HG02852 (cell line): ENCODE data around the gene SUDS3.
"Not testable (repeated sequence)": the region's sequence is repeated elsewhere in the genome, so short reads cannot be mapped to it uniquely, and the experiment has no call there.

ENCODE experiments used
- ATAC-seq: cut with Tn5 transposase; IDR thresholded peaks from one replicate; pipeline ENCODE4 v1.9.1; 2021; ENCODE audit warnings: mild to moderate bottlenecking, moderate library complexity; ENCODE audit not compliant: unreplicated experiment

The SUDS3 gene

DNA sequence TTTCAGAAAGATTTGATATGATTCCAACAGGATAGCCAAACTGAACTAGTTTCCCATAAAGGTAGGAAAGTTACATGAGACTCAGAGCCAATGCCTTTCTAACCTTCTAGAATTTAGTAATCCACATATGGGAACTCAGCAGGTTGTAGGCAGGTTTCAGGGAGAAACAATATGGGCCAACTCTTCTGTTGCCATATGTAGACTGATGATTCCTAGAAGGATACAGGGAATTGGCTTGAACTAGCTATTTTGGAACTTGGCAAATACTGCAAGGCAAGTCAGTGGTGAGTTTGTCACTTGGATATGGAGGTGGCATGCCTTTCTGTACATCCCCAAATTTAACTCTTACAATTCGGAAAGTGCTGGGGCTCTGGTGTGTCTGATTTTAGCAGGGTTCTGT, 15.5 kb downstream of the SUDS3 start:
- no peak for ATAC-seq

DNA sequence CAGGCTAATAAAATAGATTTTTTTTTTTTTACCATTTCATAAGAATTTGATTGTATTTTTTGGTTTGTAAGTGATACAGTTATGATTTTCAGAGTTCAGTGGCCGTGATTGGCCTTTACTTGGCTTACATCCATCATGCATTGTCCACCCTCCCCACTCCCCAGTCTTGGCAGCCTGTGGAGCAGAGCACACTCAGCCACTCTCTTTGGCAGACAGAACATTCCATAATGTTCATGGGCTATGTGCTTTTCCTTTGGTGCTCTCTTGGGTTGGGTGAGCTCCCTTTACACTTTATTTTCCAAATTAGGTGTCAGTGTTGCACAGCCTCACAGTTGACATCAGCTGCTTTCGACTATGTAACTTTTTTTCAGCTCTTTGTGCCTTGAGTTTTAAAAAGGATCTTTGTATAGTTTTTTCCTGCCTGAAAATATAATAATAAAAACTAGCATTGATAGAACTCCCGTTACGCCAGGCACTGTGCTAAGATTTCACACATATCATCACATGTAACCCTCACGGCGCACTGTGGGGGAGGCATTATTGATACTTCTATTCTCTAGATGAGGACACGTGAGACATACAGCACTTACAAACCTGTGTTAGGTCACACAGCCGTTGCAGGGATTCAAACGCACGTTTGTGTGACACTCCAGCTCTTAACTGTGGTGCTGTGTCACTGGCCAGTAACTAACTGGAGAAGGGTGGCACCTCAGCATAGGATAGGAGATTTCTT, 21.5 kb downstream of the SUDS3 start:
- no peak for ATAC-seq

DNA sequence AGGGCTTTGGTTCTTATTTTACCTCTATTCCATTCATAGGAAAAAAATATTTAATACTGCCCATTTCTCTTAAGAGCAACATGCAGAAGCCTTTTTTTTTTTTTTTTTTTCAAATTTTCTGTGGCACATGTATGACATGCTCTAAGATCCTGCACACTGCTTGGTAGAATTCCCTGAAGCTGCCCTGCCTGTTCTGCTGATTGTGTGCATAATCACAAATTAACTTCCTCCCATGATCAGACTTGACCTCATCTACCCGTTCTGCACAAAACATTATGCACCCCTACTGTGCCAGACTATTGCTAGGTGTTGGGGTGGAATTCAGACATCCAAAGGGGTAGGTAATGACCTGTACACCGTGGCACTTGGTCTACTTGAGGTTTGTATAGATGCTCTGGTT, 22.2 kb downstream of the SUDS3 start:
- ATAC-seq, result no peak

DNA sequence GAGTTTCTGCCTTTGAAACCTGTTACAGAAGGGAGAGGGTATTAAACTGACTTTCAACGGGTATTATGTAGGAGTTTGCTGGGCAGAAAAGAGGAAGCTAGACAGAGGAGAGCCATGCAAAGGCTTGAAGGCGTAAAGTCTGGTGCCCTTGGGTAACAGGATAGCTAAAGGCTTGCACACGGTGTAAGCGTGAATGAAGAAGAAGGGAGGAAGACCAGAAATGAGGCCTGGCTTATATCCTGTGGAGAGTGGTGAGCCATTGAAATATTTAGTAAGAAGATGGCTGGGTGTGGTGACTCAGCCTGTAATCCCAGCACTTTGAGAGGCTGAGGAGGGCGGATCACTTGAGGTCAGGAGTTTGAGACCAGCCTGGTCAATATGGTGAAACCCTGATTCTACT, 22.6 kb downstream of the SUDS3 start:
- no peak for ATAC-seq

DNA sequence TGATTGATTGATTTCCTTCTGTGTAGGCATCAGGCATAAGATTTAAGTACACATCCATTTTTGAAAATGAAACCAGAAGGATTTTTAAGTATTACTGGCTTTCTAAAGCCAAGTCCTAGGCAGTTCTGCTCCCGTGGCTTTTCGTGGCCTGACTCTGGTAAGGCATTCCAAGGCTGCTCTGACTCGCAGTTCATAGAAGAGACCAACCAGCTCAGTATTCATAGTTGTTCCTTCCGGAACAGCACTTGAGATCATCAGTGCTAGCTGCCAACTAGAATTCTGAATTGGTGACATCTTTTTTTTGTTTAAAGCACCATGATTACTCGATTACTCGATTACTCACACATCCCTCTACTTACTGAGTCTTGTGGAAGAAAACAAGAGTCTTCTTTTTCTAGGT, 25.9 kb downstream of the SUDS3 start:
- no peak for ATAC-seq

DNA sequence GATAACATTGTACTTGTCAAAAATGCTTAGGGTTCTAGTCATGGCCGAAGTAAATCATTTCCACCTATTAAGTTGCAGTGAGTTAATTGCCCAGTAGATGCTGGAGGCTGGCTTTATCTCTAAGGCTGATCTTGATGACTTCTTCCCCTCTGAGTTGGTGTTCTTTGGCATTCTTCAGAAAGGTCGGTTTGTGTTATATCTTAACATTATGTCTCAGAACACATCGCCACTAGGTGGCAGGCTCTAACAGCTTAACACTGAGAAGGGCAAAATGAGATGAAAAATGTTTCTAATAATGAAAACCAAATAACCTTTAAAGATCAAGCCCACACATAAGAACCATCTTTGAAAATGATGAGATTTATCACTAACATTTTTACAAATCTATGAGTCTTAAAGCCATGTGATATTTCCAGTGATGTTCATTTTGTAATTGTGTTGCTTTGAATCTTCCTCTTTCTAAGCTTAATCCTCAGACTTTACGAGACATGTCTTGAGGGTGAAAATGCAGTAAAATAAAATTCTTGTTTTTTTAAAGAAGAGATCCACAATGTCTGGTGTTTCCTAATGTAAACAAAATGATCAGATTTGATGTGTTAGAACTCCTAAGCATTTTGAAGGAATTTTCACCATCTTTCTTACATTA, 28.6 kb downstream of the SUDS3 start:
- no peak for ATAC-seq

DNA sequence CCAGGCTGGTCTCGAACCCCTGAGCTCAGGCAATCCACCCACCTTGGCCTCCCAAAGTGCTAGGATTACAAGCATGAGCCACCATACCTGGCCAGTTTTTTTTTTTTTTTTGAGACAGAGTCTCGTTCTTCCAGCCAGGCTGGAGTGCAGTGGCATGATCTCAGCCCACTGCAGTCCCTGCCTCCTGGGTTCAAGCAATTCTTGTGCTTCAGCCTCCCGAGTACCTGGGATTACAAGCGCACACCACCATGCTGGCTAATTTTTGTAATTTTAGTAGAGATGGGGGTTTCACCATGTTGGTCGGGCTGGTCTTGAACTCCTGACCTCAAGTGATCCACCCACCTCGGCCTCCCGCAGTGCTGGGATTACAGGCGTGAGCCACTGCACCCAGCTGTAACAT, 31.9 kb downstream of the SUDS3 start:
- ATAC-seq, result not testable (repeated sequence)

DNA sequence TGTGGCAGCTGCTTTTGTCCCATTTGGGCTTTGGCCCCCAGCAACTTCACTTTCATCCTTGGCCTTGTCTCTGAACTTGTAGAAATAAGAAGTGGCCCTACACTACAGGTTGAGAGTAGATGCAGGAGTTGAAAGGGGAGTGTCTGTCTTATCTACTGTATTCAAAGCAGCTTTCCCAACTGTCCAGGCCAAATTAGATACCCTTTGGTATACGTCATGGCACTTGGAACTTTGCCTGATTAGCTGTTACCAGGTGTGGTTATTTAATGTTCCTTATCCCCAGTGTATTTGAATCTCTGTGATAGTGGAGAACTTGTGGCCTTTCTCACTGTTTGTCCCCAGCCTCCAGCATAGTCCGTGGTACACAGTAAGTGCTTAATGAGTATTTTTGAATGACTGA, 33.5 kb downstream of the SUDS3 start:
- ATAC-seq, result no peak

DNA sequence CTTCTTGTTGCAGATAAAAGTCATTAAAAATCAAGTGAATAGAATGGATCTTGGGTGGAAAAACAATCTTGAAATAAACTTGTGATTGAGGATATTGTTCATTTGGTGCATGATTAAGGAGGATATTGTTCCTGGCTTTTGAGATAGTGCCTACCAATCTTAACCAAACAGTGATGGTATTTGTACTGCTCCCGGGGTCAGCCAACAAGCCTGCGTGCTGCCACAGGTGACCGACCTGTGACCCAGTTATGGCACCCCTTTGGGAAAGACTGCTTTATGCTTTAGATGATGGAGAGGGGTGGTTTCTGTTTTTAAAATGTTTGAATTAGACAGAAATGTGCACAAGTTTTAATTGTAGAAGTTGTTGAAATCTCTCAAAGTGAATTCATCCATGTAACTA, 41.6 kb downstream of the SUDS3 start:
- no peak for ATAC-seq

DNA sequence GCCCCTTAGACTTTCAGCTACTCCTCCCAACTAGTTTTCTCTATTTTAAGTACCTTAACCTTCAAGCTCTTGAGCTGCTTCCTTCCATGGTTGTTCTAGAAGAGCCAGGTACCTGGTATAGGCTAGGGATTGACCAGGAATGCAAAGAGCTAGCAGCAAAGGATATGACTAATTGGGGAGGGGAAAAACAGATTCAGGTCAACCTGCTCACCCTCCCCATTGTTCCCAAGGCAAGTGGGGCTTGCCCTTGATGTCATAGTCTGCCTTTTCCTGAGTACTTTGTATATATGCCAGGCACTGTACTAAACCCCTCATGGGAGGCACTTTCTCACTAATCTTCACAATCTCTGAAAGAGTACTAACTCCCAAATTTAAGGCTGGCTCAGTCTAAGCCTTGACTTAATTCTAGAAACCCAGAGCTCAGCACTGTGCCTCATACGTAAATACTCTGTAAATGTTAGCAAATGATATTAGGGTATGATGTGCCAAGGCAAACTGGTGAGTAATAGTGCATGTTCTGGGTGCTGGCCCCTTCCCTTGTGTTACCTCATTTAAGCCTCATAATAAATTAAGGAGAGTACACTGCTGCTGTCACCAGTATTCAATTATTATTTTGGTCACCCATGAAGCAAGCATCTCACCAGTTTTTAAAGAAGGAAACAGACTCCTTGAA, 42.2 kb downstream of the SUDS3 start:
- ATAC-seq, result no peak

DNA sequence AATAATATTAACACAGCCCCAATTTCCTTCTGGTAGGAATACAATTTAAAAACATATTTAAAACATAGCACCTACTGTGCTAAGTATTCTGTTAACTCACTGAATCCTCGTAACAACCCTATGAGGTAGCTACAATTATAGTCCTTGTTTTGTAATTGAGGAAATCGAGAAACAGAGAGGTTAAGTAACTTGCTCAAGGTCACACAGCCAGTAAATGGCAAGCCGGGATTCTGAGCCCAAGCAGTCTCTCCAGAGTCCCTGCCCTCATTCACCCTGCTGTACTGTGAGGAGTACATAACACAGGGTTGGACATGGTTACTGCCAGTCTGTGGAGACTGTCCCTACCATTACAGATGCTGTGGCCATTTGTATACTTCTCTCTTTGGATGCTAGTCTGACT, 44.3 kb downstream of the SUDS3 start:
- ATAC-seq, result no peak

DNA sequence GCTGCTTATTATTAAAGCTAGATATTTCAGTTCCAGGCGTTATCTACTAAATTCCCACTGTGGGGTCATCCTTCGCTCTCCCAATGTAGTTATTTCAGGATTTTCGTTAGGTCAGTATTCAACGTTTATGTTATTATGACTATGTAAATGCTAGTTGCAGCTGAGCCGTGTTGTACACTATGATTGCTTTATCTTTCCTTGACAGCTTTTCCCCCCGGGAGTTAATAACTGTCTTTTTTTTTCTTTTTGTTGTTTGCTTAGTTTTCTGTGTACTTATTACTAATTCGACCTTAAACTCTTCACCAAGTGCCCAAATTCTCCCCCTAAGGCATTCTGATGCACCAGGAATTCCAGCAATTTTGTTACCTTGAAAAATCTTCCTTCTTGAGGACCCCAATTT, 48.5 kb downstream of the SUDS3 start:
- no peak for ATAC-seq

DNA sequence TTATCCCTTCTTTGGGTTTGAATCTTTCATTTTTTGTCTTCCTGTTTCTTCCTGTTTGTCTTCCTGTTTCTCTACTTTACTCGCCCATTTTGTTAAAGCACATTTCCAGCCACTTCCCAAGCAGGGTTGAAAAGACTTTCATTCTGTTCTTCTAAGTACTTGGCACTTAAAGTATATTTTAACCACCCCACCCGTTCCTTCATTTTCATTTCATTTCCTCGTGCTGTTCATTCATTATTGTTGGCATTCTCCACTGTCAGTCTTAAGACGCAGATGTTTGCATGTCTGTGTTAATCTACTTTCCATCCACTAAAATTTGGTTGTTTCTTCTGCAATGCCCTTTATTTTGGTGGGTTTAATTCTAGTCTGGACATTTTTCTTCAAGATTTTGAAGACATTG, 49.0 kb downstream of the SUDS3 start:
- ATAC-seq, result no peak

DNA sequence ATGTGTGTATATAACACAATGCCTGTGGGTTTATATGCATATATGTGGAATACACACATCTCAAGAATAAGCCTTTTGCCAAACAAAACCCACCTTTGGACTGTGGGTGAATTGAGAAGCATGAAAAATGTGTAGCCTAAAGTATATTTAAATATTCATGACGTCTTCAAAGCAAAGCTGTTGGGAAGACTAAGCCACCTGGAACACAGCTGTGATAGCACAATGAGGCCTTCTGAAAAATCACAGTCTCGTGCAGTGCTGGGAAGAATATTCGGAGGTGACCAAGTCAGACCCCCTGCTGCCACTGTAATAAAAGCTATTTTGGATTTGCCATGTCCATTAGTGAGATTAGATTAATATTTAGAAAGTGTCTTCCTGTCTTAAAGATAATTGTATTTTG, 51.5 kb downstream of the SUDS3 start:
- no peak for ATAC-seq

DNA sequence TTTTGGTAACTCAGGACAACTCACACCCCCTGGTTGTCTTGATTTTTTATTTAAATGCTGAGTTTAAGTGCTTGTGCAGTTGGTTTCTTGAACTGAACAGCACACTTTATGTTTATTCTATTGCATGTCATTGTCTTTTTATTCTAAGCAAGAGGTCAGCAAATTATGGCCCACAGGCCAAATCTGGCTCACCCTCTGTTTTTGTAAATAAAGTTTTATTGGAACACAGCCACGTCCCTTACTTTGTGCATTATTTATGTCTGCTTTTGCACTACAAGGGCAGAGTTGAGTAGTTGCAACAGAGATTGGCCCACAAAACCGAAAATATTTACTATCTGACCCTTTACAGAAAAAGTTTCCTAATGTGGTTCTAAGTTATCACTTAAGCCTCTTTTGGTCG, 52.3 kb downstream of the SUDS3 start:
- no peak for ATAC-seq

DNA sequence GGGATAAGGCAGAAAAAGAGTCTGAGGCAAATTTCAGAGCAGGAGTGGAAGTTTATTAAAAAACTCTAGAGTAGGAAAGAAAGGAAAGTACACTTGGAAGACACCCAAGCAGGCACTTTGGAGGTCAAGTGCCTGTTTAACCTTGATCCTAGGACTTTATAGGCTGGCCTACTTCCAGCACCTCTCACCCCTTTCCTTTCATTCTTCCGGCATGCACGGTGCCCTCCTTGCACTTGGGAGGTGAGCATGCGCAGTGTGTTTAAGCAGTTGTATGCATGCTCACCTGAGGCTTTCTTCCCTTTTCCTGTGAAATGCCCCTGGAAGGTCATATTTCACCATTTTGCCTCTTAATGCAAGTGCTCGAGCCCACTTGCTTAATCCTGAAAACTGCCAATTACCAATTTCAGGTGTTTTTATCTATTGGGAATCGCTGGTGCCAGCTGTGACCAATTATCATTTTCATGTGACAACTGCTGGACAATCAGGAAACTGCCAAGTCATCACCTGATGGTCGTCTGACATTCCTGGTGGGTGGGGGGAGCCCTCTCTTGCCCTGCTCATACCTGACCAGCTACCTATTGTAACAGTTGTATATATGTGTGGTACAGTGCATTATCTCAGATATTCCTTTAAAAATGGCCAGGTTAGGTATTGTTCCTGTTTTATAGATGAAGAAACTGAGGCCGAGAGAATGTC, 53.5 kb downstream of the SUDS3 start:
- ATAC-seq, result no peak

DNA sequence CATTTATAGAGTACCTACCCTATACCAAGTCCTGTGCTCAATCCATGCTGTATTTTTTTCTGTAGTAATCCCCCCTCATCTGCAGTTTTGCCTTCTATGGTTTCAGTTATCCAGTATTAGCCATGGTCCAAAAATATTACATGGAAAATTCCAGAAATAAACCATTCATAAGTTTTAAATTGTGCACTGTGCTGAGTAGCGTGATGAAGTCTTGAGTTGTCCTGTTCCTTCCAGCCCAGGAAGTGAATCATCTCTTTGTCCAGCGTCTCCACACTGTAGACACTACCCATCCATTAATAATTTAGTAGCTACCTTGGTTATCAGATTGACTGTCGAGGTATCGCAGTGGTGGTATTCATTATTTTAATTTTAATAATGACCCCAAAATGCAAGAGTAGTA, 54.2 kb downstream of the SUDS3 start:
- ATAC-seq, result no peak

DNA sequence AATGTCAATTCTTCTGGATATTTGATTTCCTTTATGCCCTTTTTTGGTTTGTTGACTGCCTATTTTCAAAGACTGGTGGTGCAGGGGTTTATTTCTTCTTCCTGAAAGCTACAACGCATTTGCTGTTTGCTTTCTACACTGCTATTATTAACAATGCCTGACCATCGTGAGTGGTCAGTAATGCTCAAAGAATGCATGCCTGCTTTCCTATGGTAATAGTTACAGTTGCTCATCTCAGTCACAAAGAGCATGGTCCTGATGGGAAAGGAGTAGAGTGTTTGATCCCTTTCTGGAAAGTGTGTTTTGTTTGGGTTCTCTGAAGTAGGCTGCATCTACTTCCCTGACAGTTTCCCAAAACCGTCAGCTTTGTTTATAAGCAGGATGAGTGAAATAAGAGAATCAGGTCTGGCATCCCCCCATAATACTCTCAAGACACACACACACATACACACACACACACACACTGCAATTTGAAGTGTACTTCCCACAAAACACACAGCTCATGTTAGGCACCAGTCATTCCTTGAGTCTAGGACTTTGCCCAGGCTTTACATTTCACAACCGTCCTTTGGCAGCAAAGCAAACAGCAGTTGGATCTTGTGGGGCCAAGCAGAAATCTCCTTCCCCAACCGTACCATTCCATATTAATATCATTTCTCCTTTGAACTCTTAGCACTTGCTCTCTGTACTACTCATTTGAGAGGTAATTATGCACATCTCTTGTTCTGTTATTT, 56.6 kb downstream of the SUDS3 start:
- ATAC-seq, result no peak

DNA sequence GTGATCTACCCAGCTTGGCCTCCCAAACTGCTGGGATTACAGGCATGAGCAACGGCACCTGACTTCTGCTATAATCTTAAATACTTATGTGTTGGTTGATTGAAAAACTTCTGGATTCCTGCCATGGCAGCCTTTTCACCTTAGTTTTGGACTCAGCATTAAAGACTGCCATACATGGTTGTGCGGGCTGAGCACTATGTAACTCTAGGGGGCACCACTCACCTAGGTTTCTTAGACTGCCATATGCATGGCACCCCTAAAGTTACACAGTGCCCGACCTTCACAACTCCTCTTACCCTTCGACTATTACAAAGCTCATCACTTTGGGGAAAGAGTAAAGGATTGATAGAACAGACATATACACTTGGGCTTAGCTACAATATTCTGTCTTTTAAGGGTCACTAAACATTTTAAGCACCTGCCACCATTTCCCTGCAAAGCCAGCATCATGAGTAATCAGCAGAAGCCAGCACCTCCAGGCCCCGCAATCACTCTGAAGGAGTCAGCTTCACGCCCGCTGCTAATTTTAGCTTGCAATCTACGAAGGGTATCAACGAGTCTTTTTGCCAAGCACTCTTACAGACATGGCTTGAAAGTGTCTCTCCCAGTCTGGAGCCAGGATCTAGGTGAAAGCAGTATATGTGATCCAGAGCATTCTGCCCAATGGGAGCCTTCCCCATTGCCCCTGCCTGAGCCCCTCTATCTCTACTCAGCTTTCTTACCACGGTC, 59.8 kb downstream of the SUDS3 start:
- no peak for ATAC-seq

DNA sequence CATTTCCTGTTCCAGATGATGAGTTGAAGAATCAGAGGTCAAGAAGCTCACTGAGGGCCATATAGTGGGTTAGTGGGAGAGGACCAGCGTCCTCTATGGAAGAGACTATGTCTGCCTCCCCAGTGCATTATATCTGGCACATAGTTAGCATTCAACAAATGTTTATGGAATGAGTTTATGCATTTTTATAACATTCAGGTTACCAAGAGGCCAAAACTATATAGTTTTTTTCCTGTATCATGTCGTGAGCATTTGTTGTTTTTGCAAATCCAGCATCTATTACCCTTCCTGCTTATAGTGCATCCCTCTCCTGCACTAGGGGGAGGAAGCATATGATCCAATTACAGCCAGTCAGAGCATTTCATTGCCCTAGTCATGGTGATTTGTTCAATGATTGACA, 60.6 kb downstream of the SUDS3 start:
- no peak for ATAC-seq
